Measurements from ENCODE around the gene ANTKMT. TPM values are rescaled to one million over a fixed set of nuclear protein-coding genes. Genes with fewer than 3 reads are reported as not detected.

Gene ANTKMT
- polyA plus RNA-seq, 1 donor from 2014 or later = 73.4 TPM

DNA sequence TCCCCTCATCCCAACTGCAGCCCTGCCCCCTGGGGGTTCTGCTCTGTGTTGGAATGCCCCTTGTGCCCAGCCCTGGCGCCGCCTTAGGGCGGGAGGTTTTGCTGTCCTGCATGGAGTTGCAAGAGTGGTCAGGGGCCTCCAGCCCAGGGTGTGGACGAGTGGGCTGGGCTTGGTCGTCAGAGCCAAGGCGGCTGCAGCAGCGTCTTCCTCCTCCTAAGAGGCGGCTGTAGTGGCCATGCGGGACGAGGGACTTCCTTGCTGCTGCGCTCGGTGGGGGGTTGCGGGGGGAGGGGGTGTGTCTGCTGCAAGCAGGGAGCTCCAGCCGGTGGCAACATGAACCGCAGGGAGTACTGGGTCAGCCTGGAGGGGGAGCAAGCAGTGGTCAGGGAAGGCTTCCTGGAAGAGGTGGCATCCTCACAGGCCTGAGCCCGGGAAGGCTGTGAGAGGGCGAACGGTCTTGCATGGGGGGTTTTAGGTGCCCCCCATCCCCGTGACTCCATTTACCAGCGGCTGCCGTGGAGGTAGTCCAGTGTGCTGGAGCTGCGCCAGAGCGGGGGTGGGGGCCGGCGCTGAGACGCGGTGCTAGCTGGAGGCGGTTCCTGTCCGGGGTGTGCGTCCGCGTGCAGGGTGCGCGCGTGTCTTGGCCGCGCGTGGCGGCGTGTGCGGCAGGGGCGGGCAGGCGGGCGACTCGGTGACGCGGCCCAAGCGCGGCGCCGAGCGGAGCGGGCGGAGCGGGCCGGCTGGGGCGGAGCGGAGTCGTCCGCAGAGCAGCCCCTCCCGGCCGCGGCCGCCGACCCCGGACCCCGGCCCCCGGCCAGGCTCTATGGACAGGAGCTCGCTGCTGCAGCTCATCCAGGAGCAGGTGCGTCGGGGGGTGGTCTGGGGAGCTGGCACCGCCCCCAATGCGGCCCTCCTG is 45.7 kb upstream of the ANTKMT start, which contains the start of gene RHBDL1:
Gene RHBDL1, plus strand, starts transcription at position 704 of the 916 bp plus-strand sequence. Its CDS starts 120 bp downstream, at position 824.
- no peak within 1 kb of the TSS for H3K9ac ChIP-seq (ENCODE audit: low read length)
- no peaks in the 10 kb centered on the region for H3K36me3 ChIP-seq (ENCODE audit: insufficient read depth, low read length)
- H3K27ac ChIP-seq (ENCODE audit: low read length) = no peak within 1 kb of the TSS
- peaks cover 3% of the 10 kb centered on the region for H3K27me3 ChIP-seq (ENCODE audit: insufficient read depth, low read depth, low read length)
- no peak within 1 kb of the TSS for H3K4me3 ChIP-seq (ENCODE audit: low read length)
- no peaks in the 10 kb centered on the region for H4K20me1 ChIP-seq (ENCODE audit: insufficient read depth)
- no peaks in the 10 kb centered on the region for H3K79me2 ChIP-seq (replicated peaks; ENCODE audit: insufficient read depth, low read length)
- TF ChIP-seq RAD21 (conservative IDR thresholded peaks at IDR 0.05) (no peak), MXI1 (conservative IDR thresholded peaks at IDR 0.05; ENCODE audit: poor library complexity, severe bottlenecking) (no peak), TAF1 (IDR thresholded peaks at IDR 0.05; ENCODE audit: low read depth) (no peak), EZH2 (IDR thresholded peaks at IDR 0.05; ENCODE audit: borderline replicate concordance, insufficient read depth, low read length, poor library complexity, severe bottlenecking) (no peak), EP300 (conservative IDR thresholded peaks at IDR 0.05; ENCODE audit: poor library complexity, severe bottlenecking) (no peak), POLR2AphosphoS5 (IDR thresholded peaks at IDR 0.05) (no peak), REST (IDR thresholded peaks at IDR 0.05; ENCODE audit: borderline replicate concordance) (no peak), SMC3 (conservative IDR thresholded peaks at IDR 0.05; ENCODE audit: poor library complexity) (no peak)
- TF ChIP-seq, protein P1, sequence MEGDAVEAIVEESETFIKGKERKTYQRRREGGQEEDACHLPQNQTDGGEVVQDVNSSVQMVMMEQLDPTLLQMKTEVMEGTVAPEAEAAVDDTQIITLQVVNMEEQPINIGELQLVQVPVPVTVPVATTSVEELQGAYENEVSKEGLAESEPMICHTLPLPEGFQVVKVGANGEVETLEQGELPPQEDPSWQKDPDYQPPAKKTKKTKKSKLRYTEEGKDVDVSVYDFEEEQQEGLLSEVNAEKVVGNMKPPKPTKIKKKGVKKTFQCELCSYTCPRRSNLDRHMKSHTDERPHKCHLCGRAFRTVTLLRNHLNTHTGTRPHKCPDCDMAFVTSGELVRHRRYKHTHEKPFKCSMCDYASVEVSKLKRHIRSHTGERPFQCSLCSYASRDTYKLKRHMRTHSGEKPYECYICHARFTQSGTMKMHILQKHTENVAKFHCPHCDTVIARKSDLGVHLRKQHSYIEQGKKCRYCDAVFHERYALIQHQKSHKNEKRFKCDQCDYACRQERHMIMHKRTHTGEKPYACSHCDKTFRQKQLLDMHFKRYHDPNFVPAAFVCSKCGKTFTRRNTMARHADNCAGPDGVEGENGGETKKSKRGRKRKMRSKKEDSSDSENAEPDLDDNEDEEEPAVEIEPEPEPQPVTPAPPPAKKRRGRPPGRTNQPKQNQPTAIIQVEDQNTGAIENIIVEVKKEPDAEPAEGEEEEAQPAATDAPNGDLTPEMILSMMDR (IDR thresholded peaks at IDR 0.05; ENCODE audit: poor library complexity, severe bottlenecking) = no peak
- H3K9me2 ChIP-seq (ENCODE audit: insufficient read depth, low read length) = no peaks in the 10 kb centered on the region
- H2AFZ ChIP-seq (ENCODE audit: low read depth, low read length) = no peak within 1 kb of the TSS
- H3K9me3 ChIP-seq (ENCODE audit: low read length) = no peaks in the 10 kb centered on the region
- H3F3A ChIP-seq (ENCODE audit: insufficient read depth, low read length, poor library complexity, severe bottlenecking) = no peaks in the 10 kb centered on the region
- H3K4me2 ChIP-seq (ENCODE audit: low read length) = no peak within 1 kb of the TSS

DNA sequence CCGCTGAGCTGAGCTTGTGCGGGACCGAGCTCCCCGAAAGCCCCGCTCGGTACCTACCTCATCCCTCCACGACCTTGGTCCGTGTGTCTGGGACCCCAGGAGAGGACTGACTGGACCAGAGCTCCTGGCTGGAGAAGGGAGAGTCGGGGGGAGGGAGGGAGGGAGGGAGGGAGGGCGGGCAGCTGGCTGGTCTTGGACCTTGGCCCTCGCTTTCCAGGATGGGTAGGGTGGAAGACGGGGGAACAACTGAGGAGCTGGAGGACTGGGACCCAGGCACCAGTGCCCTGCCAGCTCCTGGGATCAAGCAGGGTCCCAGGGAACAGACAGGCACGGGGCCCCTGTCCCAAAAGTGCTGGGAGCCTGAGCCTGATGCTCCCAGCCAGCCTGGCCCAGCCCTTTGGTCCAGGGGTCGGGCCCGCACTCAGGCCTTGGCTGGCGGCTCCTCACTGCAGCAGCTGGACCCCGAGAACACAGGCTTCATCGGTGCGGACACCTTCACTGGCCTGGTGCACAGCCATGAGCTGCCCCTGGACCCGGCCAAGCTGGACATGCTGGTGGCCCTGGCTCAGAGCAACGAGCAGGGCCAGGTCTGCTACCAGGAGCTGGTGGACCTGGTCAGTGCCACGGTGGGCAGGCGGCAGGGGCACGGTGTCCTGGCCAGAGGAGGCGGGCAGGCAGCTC is 44.9 kb upstream of the ANTKMT start:
- H3K9ac ChIP-seq (ENCODE audit: low read length) = no peak overlapping the region

More for the DNA sequence above, 44.9 kb upstream of the ANTKMT start:
- Histone ChIP-seq H3K9me3 (ENCODE audit: low read length) (no peaks in the 10 kb centered on the region), H3K27me3 (ENCODE audit: insufficient read depth, low read depth, low read length) (peaks cover 3% of the 10 kb centered on the region), H3K79me2 (replicated peaks; ENCODE audit: insufficient read depth, low read length) (peaks cover 2% of the 10 kb centered on the region), H3K4me3 (ENCODE audit: low read length) (no peak overlapping the region), H3K27ac (ENCODE audit: low read length) (no peak overlapping the region), H4K20me1 (ENCODE audit: insufficient read depth) (peaks cover 1% of the 10 kb centered on the region), H3K36me3 (ENCODE audit: insufficient read depth, low read length) (no peaks in the 10 kb centered on the region), H3F3A (ENCODE audit: insufficient read depth, low read length, poor library complexity, severe bottlenecking) (no peaks in the 10 kb centered on the region), H2AFZ (ENCODE audit: low read depth, low read length) (no peak overlapping the region), H3K4me2 (ENCODE audit: low read length) (no peak overlapping the region), H3K9me2 (ENCODE audit: insufficient read depth, low read length) (no peaks in the 10 kb centered on the region)
- no peak for TF ChIP-seq POLR2AphosphoS5 (IDR thresholded peaks at IDR 0.05)
- TF ChIP-seq EP300 (conservative IDR thresholded peaks at IDR 0.05; ENCODE audit: poor library complexity, severe bottlenecking) = no peak
- no peak for TF ChIP-seq MXI1 (conservative IDR thresholded peaks at IDR 0.05; ENCODE audit: poor library complexity, severe bottlenecking)
- no peak for TF ChIP-seq EZH2 (IDR thresholded peaks at IDR 0.05; ENCODE audit: borderline replicate concordance, insufficient read depth, low read length, poor library complexity, severe bottlenecking)
- no peak for TF ChIP-seq REST (IDR thresholded peaks at IDR 0.05; ENCODE audit: borderline replicate concordance)
